A549 (cell line): ENCODE measurements around the gene CHMP4A. TPM values are rescaled to one million over a fixed set of nuclear protein-coding genes. Genes with fewer than 3 reads are reported as not detected.

Source experiments
- ATAC-seq, 2 experiments: fragments of 200-7000 bp in 1 of 2; fragments of >200 bp in 1 of 2; cut with Nextera tagmentation in 1 of 2; cut with Tn5 transposase in 1 of 2; 3 replicates each; pipeline versions ENCODE4 v1.8.0 to v1.9.1; 2018 to 2020; ENCODE audit warnings: mild to moderate bottlenecking in 1 of 2, moderate library complexity in 1 of 2
- CTCF ChIA-PET: fragments of 300-600 bp; sonication (Branson Sonifier 250); formaldehyde crosslinking; extraction: SDS; loops from one replicate; lab custom pipeline; 2021; ENCODE audit warnings: antibody characterized with exemption, inconsistent platforms; lab: Yijun Ruan, JAX
- POLR2A ChIA-PET: fragments of 350-600 bp; formaldehyde crosslinking; extraction: SDS; loops from one replicate; lab custom pipeline; 2021; ENCODE audit warnings: antibody characterized with exemption, inconsistent platforms; lab: Yijun Ruan, JAX
- DNase-seq, 2 experiments: peaks; one replicate each; pipeline versions ENCODE4 v3.0.0 to v3.0.0-alpha.2; 2011 to 2016; ENCODE audit warnings: low read depth in 1 of 2, low spot score in 1 of 2
- FAIRE-seq: peaks from 2 replicates; lab custom pipeline; 2011; peaks lifted over from hg19 to GRCh38; lab: Jason Lieb, UNC
- H3K27ac ChIP-seq, 2 experiments: fragments of >200 bp; sonication (Bioruptor Twin); formaldehyde crosslinking; 3 replicates each; pipeline ENCODE4 v1.5.1; 2016 to 2017
- H3K4me1 ChIP-seq: fragments of >200 bp; sonication (Bioruptor Twin); formaldehyde crosslinking; 3 replicates; pipeline ENCODE4 v1.6.1; 2016
- H3K4me2 ChIP-seq: fragments of >200 bp; sonication (Bioruptor Twin); formaldehyde crosslinking; 3 replicates; pipeline ENCODE4 v1.6.1; 2016
- H3K4me3 ChIP-seq: fragments of >200 bp; sonication (Bioruptor Twin); formaldehyde crosslinking; 3 replicates; pipeline ENCODE4 v1.5.1; 2016
- H3K9me3 ChIP-seq: fragments of >200 bp; sonication (Bioruptor Twin); formaldehyde crosslinking; 3 replicates; pipeline ENCODE4 v1.6.1; 2016
- CBX8 ChIP-seq: fragments of 200-600 bp; sonication (generic); IDR thresholded peaks from 2 replicates; pipeline ENCODE4 v1.6.1; 2016
- CHD4 ChIP-seq: fragments of 200-600 bp; sonication (generic); IDR thresholded peaks from 2 replicates; pipeline ENCODE4 v1.6.1; 2016; ENCODE audit warnings: antibody characterized with exemption, mild to moderate bottlenecking, borderline replicate concordance
- CTCF ChIP-seq: fragments of >200 bp; sonication (Bioruptor Twin); formaldehyde crosslinking; IDR thresholded peaks from 3 replicates; pipeline ENCODE4 v1.5.1; 2016
- EHMT2 ChIP-seq: fragments of 200-600 bp; sonication (generic); IDR thresholded peaks from 2 replicates; pipeline ENCODE4 v1.6.1; 2016; ENCODE audit warnings: antibody characterized with exemption, low read depth, mild to moderate bottlenecking, moderate library complexity
- FOSB ChIP-seq: fragments of 250-450 bp; sonication (Bioruptor Pico); IDR thresholded peaks from 2 replicates; pipeline ENCODE4 v1.5.0; 2020; ENCODE audit warnings: mild to moderate bottlenecking, moderate library complexity
- FOSL2 ChIP-seq, 2 experiments: fragments of 450-650 bp in 1 of 2; fragments of >200 bp in 1 of 2; sonication (Bioruptor Twin) in 1 of 2; formaldehyde crosslinking; IDR thresholded peaks; 2 replicates each; pipeline versions ENCODE4 v1.5.0 to v1.6.1; 2016 to 2020; ENCODE audit warnings: mild to moderate bottlenecking in 1 of 2, moderate library complexity in 1 of 2
- FOXS1 ChIP-seq: fragments of 250-450 bp; sonication (Bioruptor Pico); IDR thresholded peaks from 2 replicates; pipeline ENCODE4 v1.5.0; 2020; ENCODE audit warnings: mild to moderate bottlenecking, moderate library complexity
- HDAC2 ChIP-seq: fragments of 200-600 bp; sonication (generic); IDR thresholded peaks from 2 replicates; pipeline ENCODE4 v1.6.1; 2016
- HEYL ChIP-seq: fragments of 250-450 bp; sonication (Bioruptor Pico); IDR thresholded peaks from 2 replicates; pipeline ENCODE4 v1.8.0; 2021; ENCODE audit warnings: mild to moderate bottlenecking, moderate library complexity
- HMGXB4 ChIP-seq: fragments of 250-450 bp; sonication (Bioruptor Pico); IDR thresholded peaks from 2 replicates; pipeline ENCODE4 v1.5.0; 2021; ENCODE audit warnings: mild to moderate bottlenecking, moderate library complexity, borderline replicate concordance
- HOXB5 ChIP-seq: fragments of 250-450 bp; sonication (Bioruptor Pico); IDR thresholded peaks from 2 replicates; pipeline ENCODE4 v1.5.0; 2020; ENCODE audit warnings: mild to moderate bottlenecking, moderate library complexity
- JUN ChIP-seq, 2 experiments: fragments of >200 bp; sonication (Bioruptor Twin); formaldehyde crosslinking; IDR thresholded peaks; 2 replicates in 1 of 2; 3 replicates in 1 of 2; pipeline ENCODE4 v1.6.1; 2016 to 2017
- KDM1A ChIP-seq: fragments of 200-600 bp; sonication (generic); IDR thresholded peaks from 2 replicates; pipeline ENCODE4 v1.6.1; 2016; ENCODE audit warnings: low read depth, mild to moderate bottlenecking
- KDM5A ChIP-seq: fragments of 200-600 bp; sonication (generic); IDR thresholded peaks from 2 replicates; pipeline ENCODE4 v1.6.1; 2016; ENCODE audit warnings: antibody characterized with exemption, mild to moderate bottlenecking
- MAFK ChIP-seq: fragments of 450-650 bp; IDR thresholded peaks from 2 replicates; pipeline ENCODE4 v1.6.1; 2014; ENCODE audit not compliant: partially characterized antibody
- MYC ChIP-seq: IDR thresholded peaks from 2 replicates; pipeline ENCODE4 v1.6.1; 2012; ENCODE audit warnings: mild to moderate bottlenecking, inconsistent platforms, low read length, improper control_type of control experiment, borderline replicate concordance
- NPAS2 ChIP-seq: fragments of 250-450 bp; sonication (Bioruptor Pico); IDR thresholded peaks from 2 replicates; pipeline ENCODE4 v1.8.0; 2022; ENCODE audit warnings: mild to moderate bottlenecking, moderate library complexity, borderline replicate concordance
- PHF8 ChIP-seq: fragments of 200-600 bp; sonication (generic); IDR thresholded peaks from 2 replicates; pipeline ENCODE4 v1.6.1; 2016; ENCODE audit warnings: low read depth, mild to moderate bottlenecking, antibody characterized with exemption, moderate library complexity, borderline replicate concordance
- RAD21 ChIP-seq, 2 experiments: fragments of >200 bp in 1 of 2; sonication (Bioruptor Twin) in 1 of 2; formaldehyde crosslinking in 1 of 2; IDR thresholded peaks in 1 of 2; conservative IDR thresholded peaks in 1 of 2; 2 replicates in 1 of 2; 3 replicates in 1 of 2; pipeline ENCODE4 v1.6.1; 2012 to 2018; ENCODE audit warnings: inconsistent platforms in 1 of 2
- RCOR1 ChIP-seq: fragments of 150-350 bp; IDR thresholded peaks from 2 replicates; pipeline ENCODE4 v1.6.1; 2014; ENCODE audit warnings: antibody characterized with exemption, low read length, low read depth
- RNF2 ChIP-seq: fragments of 200-600 bp; sonication (generic); IDR thresholded peaks from 2 replicates; pipeline ENCODE4 v1.6.1; 2016; ENCODE audit warnings: low read depth, mild to moderate bottlenecking, antibody characterized with exemption, moderate library complexity, borderline replicate concordance
- SMC3 ChIP-seq: fragments of >200 bp; sonication (Bioruptor Twin); formaldehyde crosslinking; IDR thresholded peaks from 3 replicates; pipeline ENCODE4 v1.6.1; 2018; ENCODE audit warnings: inconsistent platforms
- ZC3H11A ChIP-seq: fragments of 450-650 bp; IDR thresholded peaks from 2 replicates; pipeline ENCODE4 v1.6.1; 2014; ENCODE audit warnings: antibody characterized with exemption, mild to moderate bottlenecking
- WGBS: methylation state at CpG from one replicate; pipeline ENCODE4 v1.1.6; 2017; ENCODE audit errors: missing lambda C conversion rate; 5-methylcytosine and 5-hydroxymethylcytosine counted together
- polyA plus RNA-seq, 4 experiments: library from polyadenylated mRNA; depleted of rRNA in 3 of 4; stranded (reverse); fragments of >200 nt; fragmentation: RNase III in 1 of 4; extraction: RNeasy Plus Mini Kit Qiagen cat#74134 plus additional on column Dnase treatment in 1 of 4; gene quantifications; 2 replicates in 3 of 4; 3 replicates in 1 of 4; pipeline ENCODE4 v1.2.3, GENCODE V29; 2011 to 2017
- TF ChIP-seq, protein P1 (sequence below): fragments of >200 bp; sonication (Bioruptor Twin); formaldehyde crosslinking; IDR thresholded peaks from 2 replicates; pipeline ENCODE4 v1.6.1; 2016
- TF ChIP-seq, protein P2 (sequence below): fragments of 150-350 bp; IDR thresholded peaks from 2 replicates; pipeline ENCODE4 v1.6.1; 2014; ENCODE audit warnings: low read depth, mild to moderate bottlenecking, low read length
- TF ChIP-seq, protein P3 (sequence below): fragments of 250-450 bp; sonication (Bioruptor Pico); IDR thresholded peaks from 2 replicates; pipeline ENCODE4 v1.5.0; 2020; ENCODE audit warnings: low read depth, mild to moderate bottlenecking, moderate library complexity

Gene CHMP4A
- polyA plus RNA-seq, 2 of the 4 experiments (the other 2 are of a cell fraction) = 102 to 112 TPM

DNA sequence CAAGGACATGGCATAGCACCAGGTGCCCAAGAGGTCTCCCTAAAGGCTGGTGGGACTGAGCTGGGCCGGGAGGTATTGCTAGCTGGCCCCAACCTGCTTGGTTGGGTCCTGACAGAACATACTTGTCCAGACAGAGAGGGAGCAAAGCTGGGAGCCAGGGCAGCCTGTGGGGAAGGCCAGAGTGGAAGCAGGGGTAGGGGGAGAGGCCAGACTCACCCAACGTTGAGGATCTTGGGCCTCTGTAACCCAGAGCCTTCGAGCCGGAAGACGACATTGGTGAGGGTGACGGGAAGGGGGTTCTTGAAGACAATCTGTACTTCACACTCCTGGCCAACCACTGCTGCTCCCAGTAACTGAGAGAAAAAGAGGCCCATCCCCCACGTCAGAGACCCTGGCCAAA, 40.6 kb upstream of the CHMP4A start:
- no peak overlapping the region for H3K4me3 ChIP-seq
- TF ChIP-seq FOSL2 (IDR thresholded peaks at IDR 0.05) (no peak), FOSL2 (CRISPR knock-in tag; IDR thresholded peaks at IDR 0.05) (no peak), CHD4 (no peak), ZC3H11A (no peak), CTCF (no peak), MYC (no peak), NPAS2 (CRISPR knock-in tag) (no peak), HOXB5 (CRISPR knock-in tag) (no peak), CBX8 (no peak), KDM5A (no peak), HMGXB4 (CRISPR knock-in tag) (no peak)
- TF ChIP-seq, protein P1, sequence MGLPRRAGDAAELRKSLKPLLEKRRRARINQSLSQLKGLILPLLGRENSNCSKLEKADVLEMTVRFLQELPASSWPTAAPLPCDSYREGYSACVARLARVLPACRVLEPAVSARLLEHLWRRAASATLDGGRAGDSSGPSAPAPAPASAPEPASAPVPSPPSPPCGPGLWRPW = no peak
- CTCF ChIA-PET = interaction anchor here (1.4 to 21.7 kb wide), 4 partner anchors 8 to 48 kb away, joined by 4 to 601 read pairs (median 40); partner anchors contain the start of genes CIDEB, DHRS1, LTB4R and LTB4R2
- FAIRE-seq (no peak), DNase-seq (no peak), ATAC-seq (no peak)
- H3K9me3 ChIP-seq = no peaks in the 10 kb centered on the region
- peaks cover 5% of the 10 kb centered on the region; the same call in 2 of the 3 replicates for H3K4me1 ChIP-seq
- no peak overlapping the region for H3K27ac ChIP-seq
- WGBS = 74% methylated on average over 7 of the region's 7 CpGs
- H3K4me2 ChIP-seq = no peak overlapping the region
- POLR2A ChIA-PET = no interaction called here

GRCh38 chr14:24252289-24253124, 39.2 kb upstream of the CHMP4A start:
- H3K27ac ChIP-seq = no peak overlapping the region
- POLR2A ChIA-PET = interaction anchor here (2.1 kb wide), 2 partner anchors 10 to 19 kb away, joined by 9 to 11 read pairs; partner anchors contain the start of genes RABGGTA and TINF2
- no peak for DNase-seq
- WGBS = 87% methylated on average over 9 of the region's 11 CpGs
- H3K4me1 ChIP-seq = peaks cover 5% of the 10 kb centered on the region; the same call in 1 of the 3 replicates
- no peak overlapping the region for H3K4me3 ChIP-seq
- TF ChIP-seq RAD21 (conservative IDR thresholded peaks at IDR 0.05 in 1 of 2, IDR thresholded peaks at IDR 0.05 in 1 of 2) (no peak), PHF8 (no peak), RNF2 (no peak), KDM1A (no peak), EHMT2 (no peak)
- TF ChIP-seq, all 56 proteins: peak for 0
- Histone ChIP-seq H3K9me3 (no peaks in the 10 kb centered on the region), H3K4me2 (no peak overlapping the region)
- CTCF ChIA-PET = interaction anchor here (0.6 to 21.7 kb wide), 8 partner anchors 10 to 81 kb away, joined by 3 to 601 read pairs (median 4); partner anchors contain the start of genes CIDEB, DHRS1, LTB4R and LTB4R2
- FAIRE-seq (no peak), ATAC-seq (no peak)

GRCh38 chr14:24251880-24252288, 38.6 kb upstream of the CHMP4A start:
- ChIA-PET CTCF (interaction anchor here (0.6 to 21.7 kb wide), 6 partner anchors 10 to 82 kb away, joined by 3 to 601 read pairs (median 3); partner anchors contain the start of genes CIDEB, DHRS1, LTB4R and LTB4R2), POLR2A (interaction anchor here (2.1 kb wide), 2 partner anchors 9 to 19 kb away, joined by 9 to 11 read pairs; partner anchors contain the start of genes RABGGTA and TINF2)
- WGBS = 63% methylated on average over 1 of the region's 1 CpG
- FAIRE-seq (no peak), DNase-seq (no peak), ATAC-seq (peak; percentile 47 to 64; a peak in 5 of 6 replicates)
- Histone ChIP-seq H3K4me1 (peaks cover 5% of the 10 kb centered on the region; the same call in 1 of the 3 replicates), H3K9me3 (no peaks in the 10 kb centered on the region), H3K4me2 (no peak overlapping the region), H3K27ac (no peak overlapping the region), H3K4me3 (no peak overlapping the region)
- TF ChIP-seq HEYL (CRISPR knock-in tag) (no peak), EHMT2 (no peak), JUN (IDR thresholded peaks at IDR 0.05) (no peak), HOXB5 (CRISPR knock-in tag) (no peak), FOSB (CRISPR knock-in tag) (no peak), MAFK (no peak), FOXS1 (CRISPR knock-in tag) (no peak), RCOR1 (no peak), HDAC2 (no peak), RAD21 (conservative IDR thresholded peaks at IDR 0.05 in 1 of 2, IDR thresholded peaks at IDR 0.05 in 1 of 2) (no peak), SMC3 (no peak), MYC (no peak)
- TF ChIP-seq, protein P2, sequence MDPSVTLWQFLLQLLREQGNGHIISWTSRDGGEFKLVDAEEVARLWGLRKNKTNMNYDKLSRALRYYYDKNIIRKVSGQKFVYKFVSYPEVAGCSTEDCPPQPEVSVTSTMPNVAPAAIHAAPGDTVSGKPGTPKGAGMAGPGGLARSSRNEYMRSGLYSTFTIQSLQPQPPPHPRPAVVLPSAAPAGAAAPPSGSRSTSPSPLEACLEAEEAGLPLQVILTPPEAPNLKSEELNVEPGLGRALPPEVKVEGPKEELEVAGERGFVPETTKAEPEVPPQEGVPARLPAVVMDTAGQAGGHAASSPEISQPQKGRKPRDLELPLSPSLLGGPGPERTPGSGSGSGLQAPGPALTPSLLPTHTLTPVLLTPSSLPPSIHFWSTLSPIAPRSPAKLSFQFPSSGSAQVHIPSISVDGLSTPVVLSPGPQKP = no peak
- TF ChIP-seq, protein P3, sequence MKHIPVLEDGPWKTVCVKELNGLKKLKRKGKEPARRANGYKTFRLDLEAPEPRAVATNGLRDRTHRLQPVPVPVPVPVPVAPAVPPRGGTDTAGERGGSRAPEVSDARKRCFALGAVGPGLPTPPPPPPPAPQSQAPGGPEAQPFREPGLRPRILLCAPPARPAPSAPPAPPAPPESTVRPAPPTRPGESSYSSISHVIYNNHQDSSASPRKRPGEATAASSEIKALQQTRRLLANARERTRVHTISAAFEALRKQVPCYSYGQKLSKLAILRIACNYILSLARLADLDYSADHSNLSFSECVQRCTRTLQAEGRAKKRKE = no peak
